GM12874 (cell line): Measurements from ENCODE around the gene WDR72.

Experiments
- TF ChIP-seq, protein P1 (sequence below): IDR thresholded peaks from 2 replicates; pipeline ENCODE4 v1.5.1; 2011; ENCODE audit warnings: low read depth, mild to moderate bottlenecking, control low read depth, low read length, moderate library complexity; ENCODE audit not compliant: insufficient read depth

WDR72 gene

DNA sequence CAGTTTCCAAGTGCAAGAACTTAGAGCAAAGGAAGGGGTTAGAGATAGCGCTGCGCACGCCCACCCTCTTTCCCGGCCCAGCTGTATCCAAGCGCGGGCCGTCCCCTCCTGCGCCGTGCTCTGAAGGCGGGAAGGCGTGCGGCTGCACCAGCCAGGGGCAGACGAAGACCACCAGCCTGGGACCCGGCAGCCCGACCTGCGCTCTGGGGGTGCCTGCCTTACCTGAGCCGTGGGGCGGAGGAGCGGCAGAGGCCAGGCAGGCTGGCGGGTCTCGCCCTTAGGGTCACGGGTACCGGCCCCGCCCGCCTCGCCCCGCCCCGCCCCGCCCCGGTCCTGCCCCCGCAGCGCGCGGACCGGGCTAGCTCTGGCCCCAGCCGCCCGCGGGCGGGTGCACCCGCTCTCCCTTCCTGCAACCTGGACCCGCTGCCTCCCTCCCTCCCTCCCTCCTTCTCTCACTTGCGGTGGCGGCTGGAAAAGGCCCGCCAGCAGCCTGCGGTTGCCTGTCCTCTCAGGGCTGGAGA is at the start of gene WDR72:
Gene WDR72, minus strand, starts transcription at position 253 of the 521 bp plus-strand sequence. CDS start 26,514 bp downstream, outside the sequence.
- TF ChIP-seq, protein P1, sequence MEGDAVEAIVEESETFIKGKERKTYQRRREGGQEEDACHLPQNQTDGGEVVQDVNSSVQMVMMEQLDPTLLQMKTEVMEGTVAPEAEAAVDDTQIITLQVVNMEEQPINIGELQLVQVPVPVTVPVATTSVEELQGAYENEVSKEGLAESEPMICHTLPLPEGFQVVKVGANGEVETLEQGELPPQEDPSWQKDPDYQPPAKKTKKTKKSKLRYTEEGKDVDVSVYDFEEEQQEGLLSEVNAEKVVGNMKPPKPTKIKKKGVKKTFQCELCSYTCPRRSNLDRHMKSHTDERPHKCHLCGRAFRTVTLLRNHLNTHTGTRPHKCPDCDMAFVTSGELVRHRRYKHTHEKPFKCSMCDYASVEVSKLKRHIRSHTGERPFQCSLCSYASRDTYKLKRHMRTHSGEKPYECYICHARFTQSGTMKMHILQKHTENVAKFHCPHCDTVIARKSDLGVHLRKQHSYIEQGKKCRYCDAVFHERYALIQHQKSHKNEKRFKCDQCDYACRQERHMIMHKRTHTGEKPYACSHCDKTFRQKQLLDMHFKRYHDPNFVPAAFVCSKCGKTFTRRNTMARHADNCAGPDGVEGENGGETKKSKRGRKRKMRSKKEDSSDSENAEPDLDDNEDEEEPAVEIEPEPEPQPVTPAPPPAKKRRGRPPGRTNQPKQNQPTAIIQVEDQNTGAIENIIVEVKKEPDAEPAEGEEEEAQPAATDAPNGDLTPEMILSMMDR: no peak

DNA sequence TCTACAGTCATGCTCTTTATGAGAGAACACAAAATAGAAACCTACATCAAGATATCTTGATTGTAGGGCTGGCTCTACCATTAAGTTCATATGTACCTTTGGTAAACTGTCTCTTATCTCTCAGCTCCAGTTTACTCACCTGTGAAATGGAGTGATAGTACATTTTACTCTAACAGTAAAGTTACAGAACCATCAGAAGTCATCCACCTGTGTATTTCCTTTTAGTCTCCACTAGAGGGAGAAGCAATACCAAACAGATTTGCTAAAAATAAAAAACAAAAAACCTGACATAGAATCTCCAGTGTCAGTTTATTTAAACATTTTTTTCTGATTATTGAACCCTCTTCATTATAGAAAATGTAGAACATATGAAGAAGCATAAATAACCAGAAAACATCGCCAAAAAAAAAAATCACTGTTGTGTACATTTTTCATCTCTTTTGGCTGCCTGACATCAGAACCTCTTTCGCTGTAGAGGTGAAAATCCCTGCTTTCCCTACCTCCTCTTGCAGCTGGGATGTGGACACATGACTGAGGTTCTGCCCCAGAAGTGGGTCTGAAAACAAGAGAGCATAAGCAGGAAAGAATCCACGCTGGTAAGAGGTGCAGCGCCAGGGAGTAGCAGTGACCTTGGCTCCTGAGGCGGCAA is 48.7 kb upstream of the WDR72 start:
- TF ChIP-seq, protein P1: peak; percentile 6; the same call in 1 of the 2 replicates

DNA sequence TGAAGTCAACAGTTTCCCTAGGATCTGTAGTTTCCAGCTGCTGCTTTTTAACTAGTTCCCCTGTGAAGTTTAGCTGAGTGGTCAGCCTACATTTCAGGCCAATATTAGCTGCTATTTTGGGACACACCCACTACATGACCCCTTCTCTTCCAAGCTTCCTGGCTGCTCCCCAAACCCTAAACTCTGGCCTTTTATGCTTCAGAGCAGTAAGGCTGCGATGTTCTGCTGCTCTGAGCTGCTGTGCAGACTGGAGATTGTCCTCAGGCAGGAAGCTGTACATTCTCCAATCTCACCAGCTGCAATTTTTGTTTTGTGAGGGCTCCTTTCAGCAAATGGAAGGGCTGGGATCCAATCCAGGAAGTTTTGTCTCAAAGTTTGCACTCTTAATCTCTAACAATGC is 48.0 kb upstream of the WDR72 start:
- TF ChIP-seq, protein P1: no peak

DNA sequence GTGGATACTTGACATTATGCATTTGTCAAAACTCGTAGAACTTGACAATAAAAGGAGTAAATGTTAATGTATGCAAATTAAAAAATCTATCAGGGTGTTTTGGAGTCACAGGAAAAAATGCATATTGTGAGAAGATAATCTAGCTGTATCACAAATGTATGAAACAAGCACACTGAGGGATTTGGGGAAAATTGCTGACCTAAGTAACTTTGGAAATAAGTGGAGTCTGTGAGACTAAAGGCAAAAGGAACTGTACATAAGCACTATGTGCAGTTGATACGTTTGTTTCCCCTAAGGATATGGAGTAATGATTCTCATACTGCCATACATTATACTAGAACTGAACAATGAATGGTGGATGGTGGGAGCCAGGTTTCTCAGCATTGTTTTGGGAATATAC is 43.2 kb upstream of the WDR72 start:
- TF ChIP-seq, protein P1: no peak

DNA sequence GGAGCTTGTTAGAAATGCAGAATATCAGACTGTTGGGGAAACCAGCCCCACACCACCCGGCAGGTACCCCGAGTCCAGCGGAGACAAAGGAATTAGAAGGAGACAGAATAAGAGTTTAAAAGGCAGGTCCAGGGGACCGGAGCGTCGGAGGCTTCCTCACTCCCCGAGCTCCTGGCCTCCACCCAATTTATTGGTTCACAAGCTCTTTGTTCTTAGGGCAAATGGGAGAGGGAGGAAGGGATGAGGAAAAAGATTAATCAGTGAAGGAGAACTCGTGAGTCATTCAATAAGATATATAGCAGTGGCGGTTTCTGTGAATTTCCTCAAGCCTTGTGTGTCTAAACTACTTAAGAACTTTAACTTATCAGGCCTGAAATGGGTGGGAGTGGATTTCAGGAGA is 32.1 kb upstream of the WDR72 start:
- TF ChIP-seq, protein P1: no peak

DNA sequence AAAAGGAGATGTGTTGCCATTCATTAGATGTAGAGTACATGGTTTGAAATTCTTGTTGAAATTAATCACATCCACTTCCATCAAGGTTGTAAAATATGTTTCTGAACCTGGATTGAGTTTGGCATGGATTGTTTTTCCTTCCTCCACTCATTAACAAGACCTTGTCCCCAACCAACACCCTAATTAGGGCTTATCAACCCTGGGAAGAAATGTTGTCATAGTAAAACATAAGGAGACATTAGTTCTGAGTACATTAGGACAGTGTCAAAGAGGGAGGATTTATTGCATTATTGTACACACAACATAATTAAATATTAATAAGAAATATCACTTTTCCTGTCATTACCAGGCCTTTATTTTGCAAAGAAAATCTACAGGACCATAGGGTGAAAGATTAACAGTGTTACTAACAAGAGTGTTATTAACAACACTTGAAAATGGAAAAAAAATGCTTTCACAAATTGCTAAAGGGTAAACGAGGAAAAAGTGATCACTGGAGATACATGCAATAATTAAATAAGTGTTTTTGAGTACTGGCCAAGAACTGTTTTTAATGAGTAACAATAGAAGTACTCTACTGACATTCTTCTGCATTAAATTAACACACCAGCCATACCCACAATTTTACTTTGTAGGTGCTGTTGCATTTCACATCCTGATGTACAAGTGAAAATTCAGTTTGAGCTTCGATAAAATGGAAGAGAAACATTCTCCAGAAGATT is 30.4 kb upstream of the WDR72 start:
- TF ChIP-seq, protein P1: no peak

DNA sequence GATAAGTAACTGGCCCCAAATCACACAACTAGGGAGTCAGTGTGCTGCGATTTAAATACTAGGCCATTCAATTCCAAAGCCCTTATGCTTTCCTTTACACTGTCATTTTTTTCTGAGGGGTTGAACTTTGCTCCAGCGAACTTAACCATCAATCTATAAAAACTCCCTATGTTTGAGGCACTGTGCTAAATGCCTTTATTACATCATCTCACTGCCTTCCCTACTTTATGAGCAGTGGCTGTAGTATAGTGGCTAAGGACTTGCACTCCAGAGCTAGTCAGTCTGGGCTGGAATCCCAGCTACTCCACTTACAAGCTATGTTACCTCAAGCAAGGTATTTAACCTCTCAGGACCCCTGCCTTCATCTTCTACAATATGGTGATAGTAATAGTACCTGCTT is 26.9 kb upstream of the WDR72 start:
- TF ChIP-seq, protein P1: no peak
